ENCODE data around the gene NSMF. TPM values are rescaled to one million over a fixed set of nuclear protein-coding genes. Genes with fewer than 3 reads are reported as not detected.

Gene NSMF
- total and polyA plus RNA-seq, 10 of the 15 experiments (the other 5 are each of a cell fraction or from before 2014, with no cell fraction given): 0.13 to 44.3 (median 13.4) TPM

DNA sequence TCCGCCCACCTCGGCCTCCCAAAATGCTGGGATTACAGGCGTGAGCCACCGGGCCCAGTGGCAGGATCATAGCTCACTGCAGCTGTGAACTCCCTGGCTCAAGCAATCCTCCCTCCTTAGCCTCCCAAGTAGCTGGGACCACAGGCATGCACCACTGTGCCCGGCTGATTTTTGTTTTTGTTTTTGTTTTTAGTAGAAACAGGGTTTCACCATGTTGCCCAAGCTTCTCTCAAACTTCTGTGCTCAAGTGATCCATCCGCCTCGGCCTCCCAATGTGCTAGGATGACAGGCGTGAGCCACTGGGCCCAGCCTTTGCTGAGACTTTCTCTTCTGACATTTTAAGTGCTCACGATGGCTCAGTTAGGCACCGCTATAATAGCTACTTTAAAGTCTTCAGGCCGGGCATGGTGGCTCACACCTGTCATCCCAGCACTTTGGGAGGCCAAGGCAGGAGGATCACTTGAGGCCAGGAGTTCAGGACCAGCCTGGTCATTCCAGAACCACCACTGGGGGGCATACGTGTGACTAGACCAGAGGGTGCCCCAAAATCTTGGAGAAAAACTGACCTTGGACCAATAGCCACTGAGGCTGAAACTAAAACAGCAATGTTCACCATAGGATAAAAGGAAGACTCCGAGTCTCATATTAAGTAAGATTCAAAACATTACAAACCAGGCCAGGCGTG, 14.9 kb downstream of the NSMF start:
- DNase-seq (ENCODE audit: low read depth, low spot score) (no peak), FAIRE-seq (no peak), ATAC-seq (no peak)
- no peaks in the 10 kb centered on the region for H3K79me2 ChIP-seq (ENCODE audit: control insufficient read depth, insufficient read depth, low read length)
- ChIA-PET SMC1A (ENCODE audit: uncharacterized antibody, unreplicated experiment) (interaction anchor here (1.0 to 1.8 kb wide), 3 partner anchors 14 to 158 kb away, joined by 3 to 7 read pairs (median 3); no protein-coding TSS in a partner anchor), RAD21 (ENCODE audit: unreplicated experiment) (interaction anchor here (1.3 kb wide), 1 partner anchor 142 kb away, joined by 6 read pairs; the partner anchor contains the start of gene NRARP), CTCF (interaction anchor here (0.7 to 3.9 kb wide), 6 partner anchors 16 to 208 kb away, joined by 3 to 25 read pairs (median 6); partner anchors contain the start of genes EXD3 and NOXA1), POLR2A (interaction anchor here (1.4 kb wide), 1 partner anchor 22 kb away, joined by 5 read pairs; the partner anchor contains the start of genes EXD3 and NOXA1)
- no peaks in the 10 kb centered on the region for H4K20me1 ChIP-seq (ENCODE audit: control insufficient read depth, insufficient read depth)
- no TSS peak for BruUV-seq (replicated peaks)
- WGBS (ENCODE audit: insufficient coverage, insufficient replicate concordance, low lambda C conversion rate, missing lambda C conversion rate): 52% methylated on average over 14 of the region's 14 CpGs
- no peak overlapping the region for H3K27ac ChIP-seq (ENCODE audit: control insufficient read depth, insufficient read depth)
- H3K4me3 ChIP-seq: no peak overlapping the region
- in situ Hi-C loops (cut with MboI) (no loop called here), intact Hi-C loops (cut with micrococcal nuclease; ENCODE audit: unreplicated experiment) (loop anchor here (2.0 kb wide), 3 partner anchors 21 to 157 kb away; partner anchors contain the start of genes EXD3 and NOXA1)
- no peaks in the 10 kb centered on the region for H3K9me3 ChIP-seq (replicated peaks; ENCODE audit: control insufficient read depth, insufficient read depth, low read length)
- H3K9ac ChIP-seq (ENCODE audit: control insufficient read depth, insufficient read depth, low read length): no peak overlapping the region
- TF ChIP-seq ETV6 (conservative IDR thresholded peaks at IDR 0.05 in 1 of 2, IDR thresholded peaks at IDR 0.05 in 1 of 2; ENCODE audit: borderline replicate concordance in 1 of 2, low read depth in 1 of 2) (no peak), BRCA1 (IDR thresholded peaks at IDR 0.05; ENCODE audit: low read depth, low read length) (no peak), ZSCAN29 (IDR thresholded peaks at IDR 0.05) (no peak), HDGF (IDR thresholded peaks at IDR 0.05) (no peak), RAD51 (IDR thresholded peaks at IDR 0.05) (no peak), TCF3 (IDR thresholded peaks at IDR 0.05; ENCODE audit: borderline replicate concordance, insufficient read depth, low read depth, low read length) (no peak), SREBF1 (IDR thresholded peaks at IDR 0.05; ENCODE audit: low read length) (no peak), YBX1 (IDR thresholded peaks at IDR 0.05) (no peak), SIX5 (IDR thresholded peaks at IDR 0.05; ENCODE audit: low read depth, low read length, severe bottlenecking) (no peak), NBN (IDR thresholded peaks at IDR 0.05) (no peak)
- TF ChIP-seq, protein P1, sequence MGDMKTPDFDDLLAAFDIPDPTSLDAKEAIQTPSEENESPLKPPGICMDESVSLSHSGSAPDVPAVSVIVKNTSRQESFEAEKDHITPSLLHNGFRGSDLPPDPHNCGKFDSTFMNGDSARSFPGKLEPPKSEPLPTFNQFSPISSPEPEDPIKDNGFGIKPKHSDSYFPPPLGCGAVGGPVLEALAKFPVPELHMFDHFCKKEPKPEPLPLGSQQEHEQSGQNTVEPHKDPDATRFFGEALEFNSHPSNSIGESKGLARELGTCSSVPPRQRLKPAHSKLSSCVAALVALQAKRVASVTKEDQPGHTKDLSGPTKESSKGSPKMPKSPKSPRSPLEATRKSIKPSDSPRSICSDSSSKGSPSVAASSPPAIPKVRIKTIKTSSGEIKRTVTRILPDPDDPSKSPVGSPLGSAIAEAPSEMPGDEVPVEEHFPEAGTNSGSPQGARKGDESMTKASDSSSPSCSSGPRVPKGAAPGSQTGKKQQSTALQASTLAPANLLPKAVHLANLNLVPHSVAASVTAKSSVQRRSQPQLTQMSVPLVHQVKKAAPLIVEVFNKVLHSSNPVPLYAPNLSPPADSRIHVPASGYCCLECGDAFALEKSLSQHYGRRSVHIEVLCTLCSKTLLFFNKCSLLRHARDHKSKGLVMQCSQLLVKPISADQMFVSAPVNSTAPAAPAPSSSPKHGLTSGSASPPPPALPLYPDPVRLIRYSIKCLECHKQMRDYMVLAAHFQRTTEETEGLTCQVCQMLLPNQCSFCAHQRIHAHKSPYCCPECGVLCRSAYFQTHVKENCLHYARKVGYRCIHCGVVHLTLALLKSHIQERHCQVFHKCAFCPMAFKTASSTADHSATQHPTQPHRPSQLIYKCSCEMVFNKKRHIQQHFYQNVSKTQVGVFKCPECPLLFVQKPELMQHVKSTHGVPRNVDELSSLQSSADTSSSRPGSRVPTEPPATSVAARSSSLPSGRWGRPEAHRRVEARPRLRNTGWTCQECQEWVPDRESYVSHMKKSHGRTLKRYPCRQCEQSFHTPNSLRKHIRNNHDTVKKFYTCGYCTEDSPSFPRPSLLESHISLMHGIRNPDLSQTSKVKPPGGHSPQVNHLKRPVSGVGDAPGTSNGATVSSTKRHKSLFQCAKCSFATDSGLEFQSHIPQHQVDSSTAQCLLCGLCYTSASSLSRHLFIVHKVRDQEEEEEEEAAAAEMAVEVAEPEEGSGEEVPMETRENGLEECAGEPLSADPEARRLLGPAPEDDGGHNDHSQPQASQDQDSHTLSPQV (IDR thresholded peaks at IDR 0.05): no peak
- peaks cover 8% of the 10 kb centered on the region for H3K4me1 ChIP-seq (ENCODE audit: control insufficient read depth, insufficient read depth, low read length)
- H3K4me2 ChIP-seq (ENCODE audit: control insufficient read depth, insufficient read depth): no peak overlapping the region
- no peaks in the 10 kb centered on the region for H3K36me3 ChIP-seq (ENCODE audit: control insufficient read depth in 2 of 2, insufficient read depth in 2 of 2, low read length in 1 of 2)
- no peak overlapping the region for H2AFZ ChIP-seq (ENCODE audit: control insufficient read depth, low read depth, low read length)
- no peaks in the 10 kb centered on the region for H3K27me3 ChIP-seq (replicated peaks in 1 of 2; ENCODE audit: control insufficient read depth in 2 of 2, insufficient read depth in 2 of 2, low read length in 1 of 2)
